Body of pancreas (tissue), 4 donors: ENCODE data around the gene NEGR1.

ENCODE experiments used
- CTCF ChIP-seq, 7 experiments: fragments of 450-650 bp in 4 of 7; fragments of 200-600 bp in 3 of 7; sonication (generic) in 3 of 7; IDR thresholded peaks; one replicate each; pipeline ENCODE4 v1.5.1; 2016 to 2019; ENCODE audit warnings: antibody characterized with exemption in 7 of 7
- POLR2A ChIP-seq, 3 donors: fragments of 450-650 bp; IDR thresholded peaks; one replicate each; pipeline ENCODE4 v1.6.1; 2016; ENCODE audit warnings: antibody characterized with exemption in 3 of 3, mild to moderate bottlenecking in 2 of 3

- no peak for TF ChIP-seq POLR2A (IDR thresholded peaks at IDR 0.05)
- no peak for TF ChIP-seq CTCF (IDR thresholded peaks at IDR 0.05)
Observed at GRCh38 chr1:72075425-72075824, 206.9 kb downstream of the NEGR1 start.
